ENCODE data around the gene DISP1.

- TF ChIP-seq CTCF (conservative IDR thresholded peaks at IDR 0.05; ENCODE audit: low read depth in 2 of 2) (no peak), ETS1 (IDR thresholded peaks at IDR 0.05) (no peak), EZH2phosphoT487 (IDR thresholded peaks at IDR 0.05; ENCODE audit: unreplicated experiment) (no peak), ZNF331 (CRISPR knock-in tag; IDR thresholded peaks at IDR 0.05; ENCODE audit: low read depth) (no peak), POLR2AphosphoS5 (IDR thresholded peaks at IDR 0.05; ENCODE audit: low read depth) (no peak)
- TF ChIP-seq, protein P1, sequence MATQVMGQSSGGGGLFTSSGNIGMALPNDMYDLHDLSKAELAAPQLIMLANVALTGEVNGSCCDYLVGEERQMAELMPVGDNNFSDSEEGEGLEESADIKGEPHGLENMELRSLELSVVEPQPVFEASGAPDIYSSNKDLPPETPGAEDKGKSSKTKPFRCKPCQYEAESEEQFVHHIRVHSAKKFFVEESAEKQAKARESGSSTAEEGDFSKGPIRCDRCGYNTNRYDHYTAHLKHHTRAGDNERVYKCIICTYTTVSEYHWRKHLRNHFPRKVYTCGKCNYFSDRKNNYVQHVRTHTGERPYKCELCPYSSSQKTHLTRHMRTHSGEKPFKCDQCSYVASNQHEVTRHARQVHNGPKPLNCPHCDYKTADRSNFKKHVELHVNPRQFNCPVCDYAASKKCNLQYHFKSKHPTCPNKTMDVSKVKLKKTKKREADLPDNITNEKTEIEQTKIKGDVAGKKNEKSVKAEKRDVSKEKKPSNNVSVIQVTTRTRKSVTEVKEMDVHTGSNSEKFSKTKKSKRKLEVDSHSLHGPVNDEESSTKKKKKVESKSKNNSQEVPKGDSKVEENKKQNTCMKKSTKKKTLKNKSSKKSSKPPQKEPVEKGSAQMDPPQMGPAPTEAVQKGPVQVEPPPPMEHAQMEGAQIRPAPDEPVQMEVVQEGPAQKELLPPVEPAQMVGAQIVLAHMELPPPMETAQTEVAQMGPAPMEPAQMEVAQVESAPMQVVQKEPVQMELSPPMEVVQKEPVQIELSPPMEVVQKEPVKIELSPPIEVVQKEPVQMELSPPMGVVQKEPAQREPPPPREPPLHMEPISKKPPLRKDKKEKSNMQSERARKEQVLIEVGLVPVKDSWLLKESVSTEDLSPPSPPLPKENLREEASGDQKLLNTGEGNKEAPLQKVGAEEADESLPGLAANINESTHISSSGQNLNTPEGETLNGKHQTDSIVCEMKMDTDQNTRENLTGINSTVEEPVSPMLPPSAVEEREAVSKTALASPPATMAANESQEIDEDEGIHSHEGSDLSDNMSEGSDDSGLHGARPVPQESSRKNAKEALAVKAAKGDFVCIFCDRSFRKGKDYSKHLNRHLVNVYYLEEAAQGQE (IDR thresholded peaks at IDR 0.05; ENCODE audit: unreplicated experiment) = no peak
- TF ChIP-seq, protein P2, sequence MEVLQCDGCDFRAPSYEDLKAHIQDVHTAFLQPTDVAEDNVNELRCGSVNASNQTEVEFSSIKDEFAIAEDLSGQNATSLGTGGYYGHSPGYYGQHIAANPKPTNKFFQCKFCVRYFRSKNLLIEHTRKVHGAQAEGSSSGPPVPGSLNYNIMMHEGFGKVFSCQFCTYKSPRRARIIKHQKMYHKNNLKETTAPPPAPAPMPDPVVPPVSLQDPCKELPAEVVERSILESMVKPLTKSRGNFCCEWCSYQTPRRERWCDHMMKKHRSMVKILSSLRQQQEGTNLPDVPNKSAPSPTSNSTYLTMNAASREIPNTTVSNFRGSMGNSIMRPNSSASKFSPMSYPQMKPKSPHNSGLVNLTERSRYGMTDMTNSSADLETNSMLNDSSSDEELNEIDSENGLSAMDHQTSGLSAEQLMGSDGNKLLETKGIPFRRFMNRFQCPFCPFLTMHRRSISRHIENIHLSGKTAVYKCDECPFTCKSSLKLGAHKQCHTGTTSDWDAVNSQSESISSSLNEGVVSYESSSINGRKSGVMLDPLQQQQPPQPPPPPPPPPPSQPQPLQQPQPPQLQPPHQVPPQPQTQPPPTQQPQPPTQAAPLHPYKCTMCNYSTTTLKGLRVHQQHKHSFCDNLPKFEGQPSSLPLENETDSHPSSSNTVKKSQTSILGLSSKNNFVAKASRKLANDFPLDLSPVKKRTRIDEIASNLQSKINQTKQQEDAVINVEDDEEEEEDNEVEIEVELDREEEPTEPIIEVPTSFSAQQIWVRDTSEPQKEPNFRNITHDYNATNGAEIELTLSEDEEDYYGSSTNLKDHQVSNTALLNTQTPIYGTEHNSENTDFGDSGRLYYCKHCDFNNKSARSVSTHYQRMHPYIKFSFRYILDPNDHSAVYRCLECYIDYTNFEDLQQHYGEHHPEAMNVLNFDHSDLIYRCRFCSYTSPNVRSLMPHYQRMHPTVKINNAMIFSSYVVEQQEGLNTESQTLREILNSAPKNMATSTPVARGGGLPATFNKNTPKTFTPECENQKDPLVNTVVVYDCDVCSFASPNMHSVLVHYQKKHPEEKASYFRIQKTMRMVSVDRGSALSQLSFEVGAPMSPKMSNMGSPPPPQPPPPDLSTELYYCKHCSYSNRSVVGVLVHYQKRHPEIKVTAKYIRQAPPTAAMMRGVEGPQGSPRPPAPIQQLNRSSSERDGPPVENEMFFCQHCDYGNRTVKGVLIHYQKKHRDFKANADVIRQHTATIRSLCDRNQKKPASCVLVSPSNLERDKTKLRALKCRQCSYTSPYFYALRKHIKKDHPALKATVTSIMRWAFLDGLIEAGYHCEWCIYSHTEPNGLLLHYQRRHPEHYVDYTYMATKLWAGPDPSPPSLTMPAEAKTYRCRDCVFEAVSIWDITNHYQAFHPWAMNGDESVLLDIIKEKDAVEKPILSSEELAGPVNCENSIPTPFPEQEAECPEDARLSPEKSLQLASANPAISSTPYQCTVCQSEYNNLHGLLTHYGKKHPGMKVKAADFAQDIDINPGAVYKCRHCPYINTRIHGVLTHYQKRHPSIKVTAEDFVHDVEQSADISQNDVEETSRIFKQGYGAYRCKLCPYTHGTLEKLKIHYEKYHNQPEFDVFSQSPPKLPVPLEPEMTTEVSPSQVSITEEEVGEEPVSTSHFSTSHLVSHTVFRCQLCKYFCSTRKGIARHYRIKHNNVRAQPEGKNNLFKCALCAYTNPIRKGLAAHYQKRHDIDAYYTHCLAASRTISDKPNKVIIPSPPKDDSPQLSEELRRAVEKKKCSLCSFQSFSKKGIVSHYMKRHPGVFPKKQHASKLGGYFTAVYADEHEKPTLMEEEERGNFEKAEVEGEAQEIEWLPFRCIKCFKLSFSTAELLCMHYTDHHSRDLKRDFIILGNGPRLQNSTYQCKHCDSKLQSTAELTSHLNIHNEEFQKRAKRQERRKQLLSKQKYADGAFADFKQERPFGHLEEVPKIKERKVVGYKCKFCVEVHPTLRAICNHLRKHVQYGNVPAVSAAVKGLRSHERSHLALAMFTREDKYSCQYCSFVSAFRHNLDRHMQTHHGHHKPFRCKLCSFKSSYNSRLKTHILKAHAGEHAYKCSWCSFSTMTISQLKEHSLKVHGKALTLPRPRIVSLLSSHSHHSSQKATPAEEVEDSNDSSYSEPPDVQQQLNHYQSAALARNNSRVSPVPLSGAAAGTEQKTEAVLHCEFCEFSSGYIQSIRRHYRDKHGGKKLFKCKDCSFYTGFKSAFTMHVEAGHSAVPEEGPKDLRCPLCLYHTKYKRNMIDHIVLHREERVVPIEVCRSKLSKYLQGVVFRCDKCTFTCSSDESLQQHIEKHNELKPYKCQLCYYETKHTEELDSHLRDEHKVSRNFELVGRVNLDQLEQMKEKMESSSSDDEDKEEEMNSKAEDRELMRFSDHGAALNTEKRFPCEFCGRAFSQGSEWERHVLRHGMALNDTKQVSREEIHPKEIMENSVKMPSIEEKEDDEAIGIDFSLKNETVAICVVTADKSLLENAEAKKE (CRISPR knock-in tag; IDR thresholded peaks at IDR 0.05) = no peak
Observed at GRCh38 chr1:222845763-222846162, 30.9 kb downstream of the DISP1 start.
